IPS-15b (cell line): ENCODE results near the gene SH3TC2.

ENCODE experiments used
- H3K27me3 ChIP-seq: one replicate; pipeline ENCODE4 v1.6.1; 2013; ENCODE audit warnings: low read length; ENCODE audit not compliant: control insufficient read depth, insufficient read depth
- H3K36me3 ChIP-seq: one replicate; pipeline ENCODE4 v1.6.1; 2013; ENCODE audit warnings: low read length; ENCODE audit not compliant: control insufficient read depth, insufficient read depth
- H3K4me1 ChIP-seq: one replicate; pipeline ENCODE4 v1.6.1; 2013; ENCODE audit warnings: mild to moderate bottlenecking, low read length; ENCODE audit not compliant: control insufficient read depth, insufficient read depth
- H3K4me3 ChIP-seq: one replicate; pipeline ENCODE4 v1.5.1; 2013; ENCODE audit warnings: low read depth, low read length
- H3K9ac ChIP-seq: one replicate; pipeline ENCODE4 v1.6.1; 2013; ENCODE audit warnings: low read depth, mild to moderate bottlenecking, low read length
- H3K9me3 ChIP-seq: one replicate; pipeline ENCODE4 v1.6.1; 2013; ENCODE audit warnings: mild to moderate bottlenecking, low read length; ENCODE audit not compliant: control insufficient read depth, insufficient read depth

The SH3TC2 gene

GRCh38 chr5:149011084-149011483 is 51.8 kb downstream of the SH3TC2 start:
- Histone ChIP-seq H3K4me3 (no peak overlapping the region), H3K9ac (no peak overlapping the region), H3K4me1 (no peaks in the 10 kb centered on the region), H3K27me3 (no peaks in the 10 kb centered on the region), H3K9me3 (no peaks in the 10 kb centered on the region), H3K36me3 (no peaks in the 10 kb centered on the region)

GRCh38 chr5:149007174-149007573 is 55.7 kb downstream of the SH3TC2 start:
- Histone ChIP-seq H3K9me3 (no peaks in the 10 kb centered on the region), H3K27me3 (no peaks in the 10 kb centered on the region), H3K4me1 (no peaks in the 10 kb centered on the region), H3K9ac (no peak overlapping the region), H3K36me3 (no peaks in the 10 kb centered on the region), H3K4me3 (no peak overlapping the region)

DNA sequence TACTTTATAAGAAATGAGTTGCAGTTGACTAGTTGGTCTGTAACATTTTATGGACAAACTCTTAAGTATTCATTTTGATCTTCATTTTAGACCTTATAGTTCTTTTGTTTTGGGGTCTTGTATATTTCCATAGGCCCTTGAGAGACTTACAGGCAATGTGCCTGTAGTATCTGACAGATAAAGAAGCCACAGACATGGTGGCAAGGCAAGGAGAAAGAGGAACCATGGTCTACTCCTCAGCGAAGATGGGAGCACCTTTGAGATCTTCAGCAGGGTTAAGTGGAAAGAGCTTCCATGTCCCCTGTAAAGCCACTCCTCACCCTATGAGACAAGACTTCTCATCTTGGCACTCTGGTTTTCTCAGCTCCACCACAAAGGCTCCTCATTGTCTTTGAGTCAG is 56.4 kb downstream of the SH3TC2 start:
- no peaks in the 10 kb centered on the region for H3K4me1 ChIP-seq
- H3K9ac ChIP-seq: no peak overlapping the region
- H3K27me3 ChIP-seq: no peaks in the 10 kb centered on the region
- no peak overlapping the region for H3K4me3 ChIP-seq
- H3K9me3 ChIP-seq: no peaks in the 10 kb centered on the region
- H3K36me3 ChIP-seq: no peaks in the 10 kb centered on the region

DNA sequence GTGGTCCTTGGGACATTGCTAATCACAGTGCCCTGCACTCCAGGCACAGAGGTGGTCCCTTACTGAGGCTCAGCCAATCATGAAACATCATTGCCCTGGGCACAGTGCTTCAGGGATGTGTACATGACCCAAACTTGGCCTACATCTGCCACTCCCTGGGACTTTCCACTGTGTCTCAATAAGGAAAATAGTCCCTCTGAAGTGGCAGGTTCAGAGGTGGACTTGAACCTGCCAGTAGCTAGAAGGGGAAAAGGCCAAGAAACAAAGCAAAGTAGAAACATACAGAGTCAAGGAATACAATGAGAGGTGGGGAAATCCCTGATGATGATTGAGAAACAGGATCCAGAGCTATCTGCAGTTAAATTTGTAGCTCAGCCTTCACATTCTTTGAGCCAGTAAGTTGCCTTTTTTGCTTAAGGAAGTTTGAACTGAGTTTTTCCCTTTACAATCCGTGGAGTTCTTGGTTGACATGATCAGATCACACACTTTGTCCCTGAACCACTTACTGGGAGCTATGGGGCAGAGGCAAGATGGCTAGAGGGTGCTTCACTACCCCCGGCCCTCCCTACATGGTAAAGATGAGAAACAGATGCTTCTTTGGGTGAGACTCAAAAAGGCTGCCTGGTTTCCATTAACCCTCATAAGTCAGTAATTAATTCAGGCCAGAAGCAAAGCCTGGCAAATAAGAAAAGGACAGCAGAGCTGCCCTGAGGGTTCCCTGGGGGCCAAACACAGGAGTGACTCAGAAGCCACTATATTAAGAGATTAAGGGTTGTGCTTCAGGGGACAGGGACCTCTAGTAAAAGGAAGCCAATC is 57.6 kb downstream of the SH3TC2 start:
- no peaks in the 10 kb centered on the region for H3K27me3 ChIP-seq
- H3K36me3 ChIP-seq: no peaks in the 10 kb centered on the region
- no peaks in the 10 kb centered on the region for H3K9me3 ChIP-seq
- no peak overlapping the region for H3K9ac ChIP-seq
- no peak overlapping the region for H3K4me3 ChIP-seq
- H3K4me1 ChIP-seq: no peaks in the 10 kb centered on the region

- H3K4me1 ChIP-seq: no peaks in the 10 kb centered on the region
Observed at GRCh38 chr5:149004559-149004958, 58.3 kb downstream of the SH3TC2 start.

DNA sequence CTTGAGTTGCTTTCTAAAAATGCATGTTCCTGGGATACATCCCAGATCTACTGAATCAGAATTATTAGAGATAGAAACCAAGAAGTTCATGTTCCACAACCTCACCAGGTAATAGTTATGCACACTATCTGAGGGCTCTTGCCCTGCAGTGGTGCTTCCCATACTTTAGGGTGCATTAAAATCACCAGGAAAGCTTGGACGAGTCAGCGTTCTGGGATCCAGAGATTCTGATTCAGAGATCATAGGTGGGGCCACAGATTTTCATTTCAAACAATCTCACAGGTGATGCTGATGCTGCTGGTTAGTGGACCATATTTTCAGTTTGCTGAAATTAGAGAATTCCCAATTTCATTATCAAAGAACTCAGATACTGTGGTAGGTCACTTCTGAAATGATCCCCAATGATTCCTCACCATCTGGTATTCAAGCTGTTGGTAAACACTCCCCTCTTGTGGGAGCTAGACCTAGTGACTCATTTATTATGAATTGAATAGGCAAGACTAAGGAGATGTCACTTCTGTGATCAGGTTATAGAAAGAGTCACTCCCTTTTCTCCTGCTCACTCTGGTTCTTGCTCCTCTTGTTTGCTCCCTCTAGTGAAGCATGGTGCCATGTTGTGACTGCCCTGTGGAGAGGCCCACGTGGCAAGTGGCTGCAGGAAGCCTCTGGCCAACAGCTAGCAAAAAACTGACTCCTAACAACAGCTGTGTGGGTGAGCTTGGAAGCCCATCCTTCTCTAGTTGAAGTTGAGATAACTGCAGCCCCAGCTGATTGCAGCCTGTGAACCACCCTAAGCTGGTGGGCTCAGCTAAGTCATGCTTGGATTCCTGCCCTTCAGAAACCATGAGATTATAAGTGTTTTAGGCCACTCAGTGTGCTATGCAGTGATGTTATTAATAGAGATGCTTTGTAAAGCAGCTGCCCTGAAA is 59.8 kb downstream of the SH3TC2 start:
- Histone ChIP-seq H3K9me3 (no peaks in the 10 kb centered on the region), H3K36me3 (no peaks in the 10 kb centered on the region), H3K27me3 (peaks cover 2% of the 10 kb centered on the region), H3K4me1 (no peaks in the 10 kb centered on the region), H3K9ac (no peak overlapping the region), H3K4me3 (no peak overlapping the region)

More at GRCh38 chr5:149004559-149004958, 58.3 kb downstream of the SH3TC2 start:
- Histone ChIP-seq H3K4me3 (no peak overlapping the region), H3K36me3 (no peaks in the 10 kb centered on the region), H3K9ac (no peak overlapping the region), H3K9me3 (no peaks in the 10 kb centered on the region), H3K27me3 (no peaks in the 10 kb centered on the region)

GRCh38 chr5:149002053-149002452 is 60.8 kb downstream of the SH3TC2 start:
- no peak overlapping the region for H3K4me3 ChIP-seq

DNA sequence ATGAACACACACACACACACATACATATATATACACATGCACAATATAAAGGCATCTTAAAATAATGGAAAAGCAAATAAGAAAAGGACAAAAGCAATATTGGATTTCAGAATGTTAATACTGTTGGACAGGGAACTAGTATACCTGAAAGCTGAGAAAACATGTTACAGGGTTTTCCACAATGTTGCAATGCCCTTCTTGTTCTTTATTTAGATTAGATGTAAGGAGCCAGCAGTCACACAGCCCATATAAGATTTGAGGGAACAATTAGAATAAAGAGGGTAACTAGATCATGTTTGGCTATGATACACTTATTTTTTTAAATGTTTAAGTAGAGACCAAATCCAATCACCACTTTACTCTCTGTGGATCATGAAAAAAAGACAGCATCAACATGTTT is 61.7 kb downstream of the SH3TC2 start:
- peaks cover 2% of the 10 kb centered on the region for H3K27me3 ChIP-seq
- H3K9me3 ChIP-seq: no peaks in the 10 kb centered on the region
- H3K9ac ChIP-seq: no peak overlapping the region
- no peaks in the 10 kb centered on the region for H3K36me3 ChIP-seq
- no peak overlapping the region for H3K4me3 ChIP-seq
- no peaks in the 10 kb centered on the region for H3K4me1 ChIP-seq

More at GRCh38 chr5:149002053-149002452, 60.8 kb downstream of the SH3TC2 start:
- Histone ChIP-seq H3K9ac (no peak overlapping the region), H3K36me3 (no peaks in the 10 kb centered on the region), H3K4me1 (no peaks in the 10 kb centered on the region), H3K27me3 (peaks cover 2% of the 10 kb centered on the region), H3K9me3 (no peaks in the 10 kb centered on the region)

GRCh38 chr5:148999741-149000140 is 63.1 kb downstream of the SH3TC2 start:
- Histone ChIP-seq H3K36me3 (no peaks in the 10 kb centered on the region), H3K4me1 (no peaks in the 10 kb centered on the region), H3K9me3 (no peaks in the 10 kb centered on the region), H3K9ac (no peak overlapping the region), H3K4me3 (no peak overlapping the region), H3K27me3 (peaks cover 2% of the 10 kb centered on the region)

GRCh38 chr5:148998174-148998797 is 64.6 kb downstream of the SH3TC2 start:
- H3K9me3 ChIP-seq: no peaks in the 10 kb centered on the region
- no peak overlapping the region for H3K4me3 ChIP-seq
- no peaks in the 10 kb centered on the region for H3K4me1 ChIP-seq
- no peaks in the 10 kb centered on the region for H3K36me3 ChIP-seq
- H3K27me3 ChIP-seq: peaks cover 2% of the 10 kb centered on the region
- H3K9ac ChIP-seq: no peak overlapping the region

- Histone ChIP-seq H3K4me3 (no peak overlapping the region), H3K27me3 (peaks cover 2% of the 10 kb centered on the region), H3K4me1 (no peaks in the 10 kb centered on the region), H3K9ac (no peak overlapping the region), H3K36me3 (no peaks in the 10 kb centered on the region), H3K9me3 (no peaks in the 10 kb centered on the region)
Observed at GRCh38 chr5:148996270-148996669, 66.6 kb downstream of the SH3TC2 start.
